Testis (tissue), 2 donors: ENCODE measurements around the gene AKNA.

ENCODE experiments used
- CTCF ChIP-seq, 3 experiments: fragments of 450-650 bp in 2 of 3; fragments of 200-600 bp in 1 of 3; sonication (generic) in 1 of 3; IDR thresholded peaks; one replicate each; pipeline ENCODE4 v1.5.1; 2016 to 2019; ENCODE audit warnings: antibody characterized with exemption in 3 of 3, mild to moderate bottlenecking in 2 of 3, moderate library complexity in 1 of 3
- POLR2A ChIP-seq: fragments of 450-650 bp; IDR thresholded peaks from one replicate; pipeline ENCODE4 v1.6.1; 2017; ENCODE audit warnings: antibody characterized with exemption, mild to moderate bottlenecking, moderate library complexity

GRCh38 chr9:114397848-114398605 lies 10.2 kb upstream of the AKNA start:
- no peak for TF ChIP-seq CTCF (IDR thresholded peaks at IDR 0.05)
- no peak for TF ChIP-seq POLR2A
